ENCODE data around the gene LAMA4. TPM values are rescaled to one million over a fixed set of nuclear protein-coding genes. Genes with fewer than 3 reads are reported as not detected.
"Not testable (repeated sequence)": the region's sequence is repeated elsewhere in the genome, so short reads cannot be mapped to it uniquely, and the experiment has no call there.

LAMA4 gene
- total RNA-seq, 1 donor from 2014 or later = 249 TPM

DNA sequence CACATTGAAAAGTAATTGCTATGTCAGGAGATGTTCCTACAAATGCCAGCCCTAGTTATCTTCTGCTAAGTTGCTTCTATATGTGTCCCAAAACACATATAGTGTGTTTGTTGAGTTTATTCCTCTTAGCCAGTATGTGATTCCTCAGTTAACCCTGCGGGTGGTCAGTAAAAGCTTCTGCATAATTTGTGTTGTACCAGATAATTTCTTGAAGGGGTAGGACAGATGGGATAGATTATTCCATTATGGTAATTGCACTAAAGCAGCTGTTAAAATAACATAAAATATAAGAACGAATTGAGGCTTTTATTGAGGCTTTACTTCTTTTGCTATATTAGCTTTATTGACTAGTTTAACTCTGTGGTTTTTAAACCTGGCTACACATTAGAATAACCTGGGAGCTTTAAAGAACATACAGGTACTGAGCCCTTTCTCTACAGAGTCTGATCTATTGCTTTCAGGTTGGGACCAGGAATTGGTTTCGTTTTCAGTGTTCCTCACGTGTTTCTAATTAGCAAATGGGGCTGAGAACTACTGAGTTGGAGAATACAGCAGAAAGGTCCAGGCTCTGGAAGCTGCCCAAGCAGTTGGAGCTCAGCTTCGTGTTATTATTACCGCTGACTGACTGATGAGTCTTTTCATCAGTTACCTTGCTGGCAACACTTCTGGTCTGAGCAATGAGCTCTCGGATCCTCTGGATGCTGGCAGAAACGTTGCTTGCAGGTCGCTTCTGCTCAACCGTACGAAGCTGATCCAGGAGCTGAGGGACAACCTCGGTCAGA lies 110.0 kb downstream of the LAMA4 start:
- peak; percentile 19 for DNase-seq

DNA sequence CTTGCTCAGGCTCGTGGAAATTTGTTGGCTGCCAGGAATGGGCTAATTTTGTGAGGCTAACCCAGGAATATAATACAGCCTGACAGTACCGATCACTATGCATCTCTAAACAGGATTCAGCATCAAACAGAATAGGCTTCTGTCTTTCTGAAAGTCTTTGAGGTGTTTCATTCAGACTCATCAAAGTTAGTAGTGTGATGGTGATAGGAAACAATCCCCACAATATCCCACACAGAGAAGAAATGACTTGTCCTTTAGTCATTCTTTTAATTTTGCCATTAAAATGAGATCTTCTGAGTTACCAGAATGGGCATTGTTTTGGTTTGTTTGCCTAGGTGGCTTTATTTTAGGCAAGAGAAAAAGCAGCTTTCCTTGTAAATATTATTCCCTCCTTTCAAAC lies 112.7 kb downstream of the LAMA4 start:
- no peak for DNase-seq

DNA sequence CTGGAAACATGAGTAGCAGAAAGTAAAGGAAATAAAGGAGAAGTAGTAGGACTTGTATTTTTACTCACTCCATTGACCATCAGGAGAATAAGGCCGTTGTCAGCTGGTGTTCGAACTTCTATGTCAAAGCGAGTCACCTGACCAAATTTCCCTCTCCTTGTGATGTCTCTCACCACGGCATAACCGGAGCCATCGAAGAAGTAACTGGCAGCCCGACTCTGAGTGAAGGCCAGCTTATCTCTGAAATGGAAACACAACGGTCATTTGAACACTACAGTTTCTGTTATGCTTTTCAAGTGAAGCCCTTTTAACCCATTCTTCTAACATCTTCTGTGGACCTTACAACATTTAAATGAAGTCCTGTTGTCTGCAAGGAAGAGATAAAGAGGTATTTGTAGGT lies 115.3 kb downstream of the LAMA4 start:
- no peak for DNase-seq

GRCh38 chr6:112130878-112131277 lies 123.5 kb downstream of the LAMA4 start:
- no peak for DNase-seq

DNA sequence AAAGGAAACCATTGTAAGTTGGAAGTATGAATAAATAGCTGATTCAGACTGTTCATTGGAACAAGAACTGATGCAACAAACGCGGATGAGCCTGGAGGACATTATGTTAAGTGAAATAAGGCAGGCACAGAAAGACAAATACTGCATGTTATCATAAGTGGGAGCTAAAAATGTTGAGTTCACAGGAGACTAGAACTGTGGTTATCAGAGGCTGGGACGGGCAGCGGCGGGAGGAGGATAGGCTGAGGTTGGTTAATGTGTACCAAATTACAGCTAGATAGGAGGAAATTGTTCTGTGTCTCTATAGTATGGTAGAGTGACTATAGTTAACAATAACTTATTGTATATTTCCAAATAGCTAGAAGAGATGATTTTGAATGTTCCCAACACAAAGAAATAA lies 126.2 kb downstream of the LAMA4 start:
- no peak for DNase-seq

GRCh38 chr6:112123982-112124381 lies 130.4 kb downstream of the LAMA4 start:
- DNase-seq = no peak

- DNase-seq = no peak
These were observed 131.6 kb downstream of the LAMA4 start for GRCh38 chr6:112122756-112123155.

DNA sequence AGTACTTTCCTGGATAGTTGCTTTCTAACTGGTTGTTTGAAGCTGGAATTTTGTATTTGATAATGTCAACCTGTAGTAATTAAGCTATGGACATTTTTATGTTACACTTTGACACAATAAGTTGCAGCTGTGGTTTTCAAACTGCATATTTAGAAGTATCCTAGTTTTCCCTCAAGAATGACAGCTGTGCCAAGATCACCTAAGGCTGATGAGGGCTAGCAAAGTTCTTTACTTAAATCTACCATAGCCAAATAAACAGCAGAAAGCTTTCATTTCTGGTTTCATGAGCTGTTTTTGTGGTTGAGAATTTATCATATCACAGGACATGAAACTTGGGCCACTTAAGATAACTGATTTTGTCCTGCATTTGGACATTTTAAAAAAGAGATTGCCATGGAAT lies 136.3 kb downstream of the LAMA4 start:
- no peak for DNase-seq

GRCh38 chr6:112117554-112117953 lies 136.8 kb downstream of the LAMA4 start:
- no peak for DNase-seq

DNA sequence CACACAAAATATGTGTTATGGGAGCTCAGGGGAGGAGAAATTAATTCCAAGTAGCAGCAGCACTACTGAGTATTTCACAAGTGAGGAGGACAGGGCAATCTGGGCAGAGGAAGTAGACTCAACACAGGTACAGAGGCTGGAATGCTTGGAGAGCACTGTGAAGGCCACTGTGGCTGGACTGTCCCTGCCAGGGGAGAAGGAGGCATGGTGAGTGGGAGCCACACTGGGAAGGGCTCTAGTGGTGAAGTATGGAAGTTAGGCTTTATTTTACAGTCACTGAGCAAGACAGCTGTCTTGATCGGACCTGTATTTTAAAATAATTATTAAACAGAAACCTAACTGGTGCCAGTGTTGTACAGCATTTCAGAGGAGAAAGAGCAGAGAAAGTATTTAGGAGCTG lies 138.1 kb downstream of the LAMA4 start:
- no peak for DNase-seq

DNA sequence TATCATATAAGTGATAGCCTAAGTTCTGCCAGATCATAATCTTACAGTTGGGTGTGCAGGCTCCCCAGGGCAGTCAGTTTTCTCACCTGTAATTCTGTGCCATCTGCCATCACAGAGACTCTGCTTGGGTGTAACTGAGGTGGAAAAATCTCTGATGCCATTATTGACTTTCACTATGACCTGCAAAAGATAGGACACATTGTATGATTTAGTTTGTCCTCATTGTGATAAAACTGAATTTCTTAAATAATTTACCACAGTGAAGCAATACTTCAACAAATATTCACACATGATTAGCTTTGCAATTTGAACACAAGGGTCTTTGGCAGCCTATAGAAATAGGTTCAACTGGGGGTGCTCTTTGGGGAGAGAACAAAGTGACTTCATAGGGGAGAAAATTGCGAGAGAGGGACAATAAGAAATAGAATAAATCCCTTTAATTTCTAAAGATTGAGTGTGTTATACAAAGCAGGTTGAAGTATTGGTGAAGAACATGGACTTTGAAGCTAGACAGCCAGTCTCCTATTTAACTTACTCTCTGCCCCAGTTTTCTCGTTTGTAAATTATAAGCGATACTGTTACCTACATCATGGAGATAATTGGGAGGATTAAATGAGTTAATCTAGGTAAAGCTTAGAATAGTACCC lies 139.7 kb downstream of the LAMA4 start:
- DNase-seq = no peak

DNA sequence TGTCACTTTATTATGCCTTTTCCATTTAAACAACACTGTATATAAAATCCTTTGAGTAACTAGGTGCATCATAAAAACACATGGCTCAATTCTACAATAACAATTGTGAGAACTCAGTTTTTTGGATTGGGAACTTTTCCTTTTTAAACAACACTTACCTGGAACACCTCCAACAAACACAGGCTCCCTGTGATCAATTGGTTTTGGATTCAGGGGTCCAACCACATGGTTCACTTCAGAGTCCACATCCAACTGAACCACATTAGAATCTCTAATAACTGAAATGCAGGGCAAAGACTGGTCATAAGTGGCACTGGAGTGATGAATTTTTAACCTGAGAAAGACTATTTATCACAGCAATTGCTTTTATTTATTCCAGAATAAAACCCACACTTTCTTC lies 140.4 kb downstream of the LAMA4 start:
- DNase-seq = no peak

GRCh38 chr6:112113431-112113830 lies 140.9 kb downstream of the LAMA4 start:
- DNase-seq = peak; percentile 69

DNA sequence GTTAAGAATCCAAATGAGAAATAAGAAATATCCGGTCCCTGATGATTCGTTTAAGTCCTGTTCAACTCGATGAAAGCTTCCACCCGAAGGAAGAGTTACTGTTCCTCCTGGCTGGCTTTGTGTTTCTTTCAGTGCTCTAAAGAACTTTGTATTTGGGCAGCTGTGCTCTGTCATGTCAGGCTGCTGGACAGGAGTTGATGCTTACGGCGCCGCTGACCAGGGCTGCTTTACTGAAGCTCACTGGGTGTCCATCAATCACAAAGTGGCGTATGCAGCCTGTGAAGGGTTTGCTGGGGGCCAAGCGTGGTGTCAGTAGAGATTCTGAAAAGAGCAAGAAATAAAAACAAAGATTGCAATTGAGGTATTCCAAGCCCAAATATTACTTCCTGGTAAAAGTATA lies 145.1 kb downstream of the LAMA4 start:
- DNase-seq = no peak

- DNase-seq = no peak
These were observed 147.8 kb downstream of the LAMA4 start for GRCh38 chr6:112106562-112106961.

GRCh38 chr6:112106026-112106425 lies 148.3 kb downstream of the LAMA4 start:
- not testable (repeated sequence) for DNase-seq

- no peak for DNase-seq
These were observed 153.8 kb downstream of the LAMA4 start for GRCh38 chr6:112100561-112100960.

GRCh38 chr6:112096901-112097300 lies 157.5 kb downstream of the LAMA4 start:
- no peak for DNase-seq

DNA sequence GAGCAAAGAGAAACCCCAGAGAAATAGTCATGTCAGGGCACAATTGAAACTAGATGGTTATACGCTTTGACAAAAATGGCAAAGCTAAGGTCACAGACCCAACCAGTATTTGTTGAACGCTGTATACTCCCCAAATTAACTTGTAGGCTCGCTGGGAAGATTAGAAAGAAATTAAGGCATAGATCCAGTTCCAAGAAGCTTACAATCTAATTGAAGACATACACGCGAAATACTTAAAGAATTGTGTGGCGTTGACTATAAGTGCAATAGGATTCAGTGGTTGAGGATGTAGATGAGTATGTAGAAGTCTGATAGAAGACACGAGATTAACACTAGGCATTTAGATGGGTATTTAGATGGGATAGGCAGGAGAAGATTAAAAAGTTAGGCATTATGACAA lies 166.5 kb downstream of the LAMA4 start:
- no peak for DNase-seq

DNA sequence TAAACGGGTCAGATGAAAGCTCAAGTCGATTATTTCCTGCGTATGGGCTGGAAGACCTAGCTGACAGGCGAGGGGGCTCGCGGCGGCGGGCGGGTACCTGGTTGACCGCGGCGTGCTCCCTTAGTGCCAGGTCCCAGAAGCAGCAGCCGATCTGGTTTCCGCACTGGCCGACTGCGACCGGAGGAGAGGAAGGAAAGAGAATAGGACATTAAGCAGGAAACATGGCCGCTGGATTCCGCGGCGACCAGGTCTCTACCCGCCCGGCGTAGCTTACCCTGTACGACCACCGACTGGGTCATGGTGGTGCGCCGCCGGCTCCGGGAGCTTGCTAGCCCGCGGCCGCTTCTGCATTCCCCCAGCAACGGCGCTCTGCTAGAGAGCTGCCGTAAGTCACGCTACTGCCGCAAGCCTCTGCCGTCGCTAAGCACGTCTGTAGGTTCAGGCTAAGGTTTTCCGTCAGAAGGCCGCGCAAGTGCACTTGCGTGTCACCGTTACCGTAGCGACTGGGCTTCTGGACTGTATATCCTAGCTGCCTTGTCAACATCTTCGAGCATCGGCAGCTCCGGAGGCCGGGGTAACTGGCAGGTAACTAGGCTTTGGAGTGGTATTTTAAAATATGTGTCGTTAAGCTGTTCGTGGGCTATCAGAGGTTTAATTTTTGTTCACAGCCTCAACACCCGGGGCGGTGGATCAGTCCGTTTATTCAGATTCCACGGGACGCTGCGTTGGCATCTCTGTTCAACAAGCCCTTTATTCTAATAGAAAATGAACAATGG lies 167.0 kb downstream of the LAMA4 start, which contains the start of the genes FAM229B and TUBE1:
Gene FAM229B, plus strand, starts transcription at position 456 of the 776 bp plus-strand sequence. CDS start 11,693 bp downstream, outside the sequence.
Gene TUBE1, minus strand, starts transcription at position 347 of the 776 bp plus-strand sequence. Its CDS starts 48 bp downstream, at position 299.
- peak; percentile 98 for DNase-seq

GRCh38 chr6:112086744-112087135 lies 167.6 kb downstream of the LAMA4 start:
- peak; percentile 56 for DNase-seq

- peak; percentile 18 for DNase-seq
These were observed 168.9 kb downstream of the LAMA4 start for GRCh38 chr6:112085286-112086065.

Measured in skin of body (tissue), 2 donors.